ENCODE measurements around the gene CITED4. TPM values are rescaled to one million over a fixed set of nuclear protein-coding genes. Genes with fewer than 3 reads are reported as not detected.

Gene CITED4
- total and polyA plus RNA-seq, 12 donors = 3.5 to 68.5 (median 36.0) TPM

- intact Hi-C loops (cut with DNase I) = no loop called here
- WGBS, 4 donors = 72 to 83% (median 80%) methylated on average over 9 of the region's 9 CpGs
- H3K4me1 ChIP-seq (replicated peaks in 1 of 2) = no peaks in the 10 kb centered on the region
Measured at GRCh38 chr1:40815420-40815819, 46.7 kb downstream of the CITED4 start.

More at GRCh38 chr1:40815420-40815819, 46.7 kb downstream of the CITED4 start:
- no peaks in the 10 kb centered on the region for H3K9me3 ChIP-seq (replicated peaks in 1 of 3)
- no peak overlapping the region for H3K27ac ChIP-seq
- H3K36me3 ChIP-seq (replicated peaks in 1 of 2) = no peaks in the 10 kb centered on the region
- no peaks in the 10 kb centered on the region for H3K27me3 ChIP-seq
- no peak overlapping the region for H3K4me3 ChIP-seq
- DNase-seq = no peak
- no peak for TF ChIP-seq POLR2A (IDR thresholded peaks at IDR 0.05)
- no peak for TF ChIP-seq CTCF (IDR thresholded peaks at IDR 0.05)

Other genes with a start within 250 kb of the CITED4 start
- 10 to 100 TPM in 1 of 9 donors, 1 to 10 TPM in 8; 1.6 to 10.3 (median 3.2) TPM for gene RIMS3, start 196.7 kb downstream of the CITED4 start, total RNA-seq
- 1 to 10 TPM in 2 of 3 donors, under 1 TPM in 1; 0.84 to 5.1 (median 3.9) TPM for gene RIMS3, start 196.7 kb downstream of the CITED4 start, polyA plus RNA-seq
- gene NFYC, start 170.7 kb downstream of the CITED4 start, total RNA-seq = 10 to 100 TPM; 35.9 to 73.8 (median 51.3) TPM
- gene NFYC, start 170.7 kb downstream of the CITED4 start, polyA plus RNA-seq = 10 to 100 TPM; 37.5 to 65.2 (median 38.8) TPM
- under 1 TPM in 7 of 9 donors, not detected in 2; 0.06 to 0.42 (median 0.29) TPM for gene KCNQ4, start 78.6 kb downstream of the CITED4 start, total RNA-seq
- 1 to 10 TPM in 1 of 3 donors, under 1 TPM in 2; 0.16 to 1.0 (median 0.61) TPM for gene KCNQ4, start 78.6 kb downstream of the CITED4 start, polyA plus RNA-seq
- 10 to 100 TPM; 12.2 to 37.5 (median 26.1) TPM for gene CTPS1, start 117.3 kb upstream of the CITED4 start, total RNA-seq
- gene CTPS1, start 117.3 kb upstream of the CITED4 start, polyA plus RNA-seq = 10 to 100 TPM; 17.8 to 49.4 (median 26.4) TPM
- 1 to 10 TPM in 1 of 9 donors, under 1 TPM in 8; 0.06 to 1.1 (median 0.22) TPM for gene SLFNL1, start 159.4 kb upstream of the CITED4 start, total RNA-seq
- 1 to 10 TPM in 1 of 3 donors, under 1 TPM in 1, not detected in 1; 0.47 to 1.4 TPM for gene SLFNL1, start 159.4 kb upstream of the CITED4 start, polyA plus RNA-seq